Superior temporal gyrus (tissue), 1 donor: ENCODE data around the gene ATP10B.

ENCODE experiments used
- DNase-seq: peaks from one replicate; pipeline ENCODE4 v3.0.0-alpha.2; 2016; ENCODE audit errors: extremely low spot score

ATP10B gene

DNA sequence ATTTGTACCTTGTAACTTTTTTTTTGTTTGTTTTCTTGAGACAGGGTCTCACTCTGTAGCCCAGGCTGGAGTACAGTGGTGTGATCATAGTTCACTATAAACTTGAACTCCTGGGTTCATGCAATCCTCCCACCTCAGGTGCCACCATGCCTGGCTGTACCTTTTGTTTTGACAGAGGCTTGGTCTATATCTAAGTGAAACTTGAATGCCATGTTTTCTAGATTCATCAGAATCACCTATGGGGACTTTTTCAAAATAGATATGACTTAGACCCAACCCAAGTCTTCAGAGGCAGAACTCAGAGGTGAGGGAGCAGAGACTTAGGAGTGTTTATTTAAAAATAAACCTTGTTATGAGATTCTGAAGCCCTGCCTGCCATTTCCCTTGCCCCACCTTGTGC, 301.9 kb downstream of the ATP10B start:
- no peak for DNase-seq

GRCh38 chr5:160548949-160549645, 302.9 kb downstream of the ATP10B start:
- DNase-seq: no peak

GRCh38 chr5:160547872-160548271, 304.1 kb downstream of the ATP10B start:
- DNase-seq: no peak

GRCh38 chr5:160547061-160547460, 304.9 kb downstream of the ATP10B start:
- DNase-seq: no peak

- DNase-seq: no peak
Measured at GRCh38 chr5:160545832-160546231, 306.2 kb downstream of the ATP10B start.

GRCh38 chr5:160543395-160543794, 308.6 kb downstream of the ATP10B start:
- DNase-seq: no peak

DNA sequence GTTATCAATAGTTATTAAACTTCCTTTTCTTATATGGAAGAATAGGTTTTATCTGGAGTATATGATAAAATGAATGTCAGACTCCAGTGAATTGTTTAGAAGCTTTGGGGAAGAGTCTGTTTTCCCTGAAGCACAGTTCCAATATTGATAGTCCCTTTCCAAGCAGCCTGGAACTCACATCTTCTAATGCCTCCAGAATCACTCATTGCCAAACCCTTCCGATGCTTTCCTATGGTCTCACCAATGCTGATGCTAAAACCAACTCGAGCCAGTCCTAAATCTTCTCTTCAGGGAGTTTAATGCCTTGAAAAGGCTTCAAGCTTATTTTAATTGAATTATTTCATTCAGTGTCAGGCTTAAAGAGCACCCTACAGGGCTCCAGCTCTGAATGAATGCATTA, 309.2 kb downstream of the ATP10B start:
- DNase-seq: no peak

DNA sequence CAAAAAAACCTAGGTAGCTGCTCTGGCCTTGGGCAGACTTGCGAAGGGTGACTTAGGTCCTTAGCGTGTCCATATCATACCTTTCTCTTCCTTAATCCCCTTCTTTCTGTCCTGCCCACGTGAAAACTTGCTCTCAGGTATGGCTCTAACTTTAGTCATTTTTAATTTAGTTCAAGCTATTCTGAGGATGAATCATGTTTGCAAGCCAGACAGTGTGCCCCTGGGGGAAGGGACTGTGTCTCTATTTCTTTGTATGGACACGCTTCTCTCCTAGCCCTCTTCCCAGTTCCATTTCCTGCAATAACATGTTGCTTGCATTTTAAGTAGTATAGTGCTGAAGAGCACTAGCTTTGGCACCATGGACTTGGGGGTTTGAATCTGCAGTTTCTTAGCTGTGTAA, 309.7 kb downstream of the ATP10B start:
- no peak for DNase-seq

- DNase-seq: no peak
Measured at GRCh38 chr5:160539431-160539830, 312.6 kb downstream of the ATP10B start.

DNA sequence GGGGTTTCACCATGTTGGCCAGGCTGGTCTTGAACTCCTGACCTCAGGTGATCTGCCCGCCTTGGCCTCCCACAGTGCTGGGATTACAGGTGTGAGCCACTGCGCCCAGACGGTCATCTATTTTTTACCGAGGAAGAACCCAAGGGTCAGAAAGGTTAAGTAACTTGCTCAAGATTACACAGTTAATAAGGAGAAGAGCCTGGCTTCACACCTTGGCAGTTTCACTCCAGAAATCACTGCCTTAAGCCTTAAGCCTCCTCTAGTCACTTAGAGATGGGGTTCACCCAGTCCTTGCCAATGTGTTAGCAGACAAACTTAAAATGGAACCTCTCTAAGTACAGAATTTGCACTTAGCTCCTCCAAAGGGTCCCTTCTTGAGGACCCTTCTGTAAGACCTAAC, 314.1 kb downstream of the ATP10B start:
- no peak for DNase-seq

DNA sequence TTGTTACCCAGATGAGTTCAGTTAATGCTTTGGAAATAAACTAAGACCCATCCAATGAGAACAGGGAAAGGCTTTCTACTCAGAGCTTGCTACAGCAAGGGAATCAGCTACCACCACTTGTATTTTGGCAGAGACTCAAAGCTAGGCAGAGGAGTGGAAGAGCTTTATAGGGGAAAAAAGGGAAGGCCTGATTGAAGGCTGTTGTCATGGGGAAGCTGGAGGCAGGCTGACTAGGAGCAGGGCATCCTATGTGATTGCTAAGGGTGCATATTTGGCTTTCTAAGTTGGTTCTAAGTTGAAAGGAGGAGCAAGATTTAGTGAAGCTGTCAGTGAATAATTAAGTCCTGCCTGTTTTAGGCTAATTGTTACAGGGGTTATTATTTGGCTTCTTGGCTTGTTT, 314.9 kb downstream of the ATP10B start:
- no peak for DNase-seq

DNA sequence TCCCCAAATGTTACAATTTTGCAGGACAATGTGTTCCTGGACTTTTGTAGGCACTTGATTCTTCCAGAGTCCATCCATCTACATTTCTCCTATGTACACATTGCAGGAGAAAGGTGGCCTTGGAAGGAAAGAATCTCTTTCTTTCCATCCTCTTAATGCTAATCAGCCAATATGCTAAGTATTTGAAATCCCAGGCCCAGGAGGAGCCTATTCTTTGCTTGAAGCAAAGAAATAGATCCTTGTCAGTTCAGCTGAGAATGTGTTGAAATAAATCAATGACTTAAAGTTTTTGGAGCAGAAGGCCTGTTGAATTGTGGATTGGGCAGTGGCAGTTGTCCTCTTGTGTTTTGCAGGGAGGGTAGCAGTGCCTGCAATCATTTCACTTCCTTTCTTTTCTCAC, 317.1 kb downstream of the ATP10B start:
- no peak for DNase-seq

- no peak for DNase-seq
Measured at GRCh38 chr5:160534125-160534524, 317.9 kb downstream of the ATP10B start.

DNA sequence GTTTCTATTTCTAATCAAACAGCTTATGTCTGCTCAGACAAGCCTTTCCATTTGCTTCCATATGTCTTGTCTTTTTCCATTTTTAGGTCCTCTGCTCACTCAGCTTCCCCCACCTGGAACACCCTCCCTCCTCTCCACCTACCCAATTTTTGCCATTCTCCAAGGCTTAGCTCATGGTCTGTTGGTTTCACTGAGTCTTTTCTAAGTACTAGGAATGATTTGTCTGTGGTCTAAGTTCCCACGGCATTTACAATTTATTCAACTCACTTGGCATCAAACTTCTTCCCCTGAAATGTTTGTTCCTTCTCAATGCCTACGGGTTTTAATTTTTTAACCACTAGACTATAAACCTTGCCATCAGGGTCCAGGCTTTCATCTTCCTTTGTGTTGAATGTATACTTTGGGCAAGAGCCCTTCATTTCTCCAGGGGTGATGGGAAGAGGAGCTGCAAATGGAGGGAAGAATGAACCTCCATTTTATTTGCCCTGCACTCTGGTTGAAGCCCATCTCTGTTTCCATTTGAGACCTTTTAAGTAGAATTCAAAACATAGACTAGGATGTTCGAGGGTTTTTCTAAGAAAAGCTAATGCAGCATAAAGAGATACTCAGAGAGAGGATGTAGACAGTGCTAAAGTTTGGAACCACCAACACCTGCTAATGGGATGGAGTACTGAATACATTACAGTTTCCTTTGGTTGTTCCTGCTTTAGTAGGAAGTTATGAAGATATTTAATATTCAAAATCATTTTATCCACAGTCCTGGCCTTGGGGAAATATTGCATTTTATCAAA, 326.3 kb downstream of the ATP10B start:
- DNase-seq: peak; percentile 29

GRCh38 chr5:160524827-160525226, 327.2 kb downstream of the ATP10B start:
- DNase-seq: no peak

DNA sequence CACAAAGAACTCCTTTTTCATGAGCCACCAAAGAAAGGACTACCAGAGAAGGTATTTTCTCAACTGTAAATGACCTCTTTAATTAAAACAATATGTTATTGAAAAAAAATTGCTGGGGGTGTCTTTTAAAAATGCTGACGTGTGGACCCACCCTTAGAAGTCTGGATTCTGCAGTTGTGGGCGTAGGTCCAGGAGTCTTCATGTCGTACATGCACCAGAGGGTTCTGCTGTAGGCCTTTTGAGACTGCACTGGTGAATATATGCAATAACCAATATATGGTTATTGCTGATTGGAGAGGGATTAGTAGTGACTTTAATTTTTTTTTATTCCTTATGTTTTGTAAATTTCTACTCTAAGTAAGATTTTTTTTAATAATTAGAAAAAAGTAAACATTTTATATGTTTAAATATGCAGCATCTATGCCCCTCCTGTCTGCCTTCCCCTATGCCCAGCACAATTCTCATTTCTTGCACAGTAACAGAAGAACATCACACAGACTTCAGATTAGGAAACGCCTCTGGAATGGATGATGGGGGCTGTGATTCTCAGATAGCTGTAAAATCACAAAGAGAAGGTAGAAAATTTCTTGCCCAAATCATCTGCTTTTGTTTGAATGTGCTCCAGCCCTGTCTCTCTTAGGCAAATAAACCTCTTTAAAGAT, 328.4 kb downstream of the ATP10B start:
- no peak for DNase-seq

- DNase-seq: no peak
Measured at GRCh38 chr5:160521392-160521663, 330.7 kb downstream of the ATP10B start.

- DNase-seq: no peak
Measured at GRCh38 chr5:160520609-160521391, 331.2 kb downstream of the ATP10B start.

GRCh38 chr5:160516696-160517530, 335.1 kb downstream of the ATP10B start:
- no peak for DNase-seq

DNA sequence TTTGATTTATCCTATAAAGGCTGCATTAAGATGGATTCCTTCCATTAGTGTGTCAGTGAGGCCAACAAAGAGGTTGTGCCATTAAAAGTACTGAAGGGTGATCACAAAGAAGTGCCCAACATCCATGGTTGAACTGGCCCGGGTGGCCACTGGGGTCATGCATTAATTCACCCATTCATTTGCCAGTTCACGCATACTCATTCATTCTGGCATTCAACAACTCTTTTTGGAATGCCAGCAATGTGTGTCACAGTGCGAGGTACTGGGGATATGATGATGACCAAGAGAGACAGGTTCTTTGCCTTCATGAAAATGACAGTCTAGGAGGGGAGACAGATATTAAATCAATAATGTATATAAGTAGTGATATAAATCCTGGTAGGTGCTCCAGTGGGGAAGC, 337.1 kb downstream of the ATP10B start:
- DNase-seq: no peak

DNA sequence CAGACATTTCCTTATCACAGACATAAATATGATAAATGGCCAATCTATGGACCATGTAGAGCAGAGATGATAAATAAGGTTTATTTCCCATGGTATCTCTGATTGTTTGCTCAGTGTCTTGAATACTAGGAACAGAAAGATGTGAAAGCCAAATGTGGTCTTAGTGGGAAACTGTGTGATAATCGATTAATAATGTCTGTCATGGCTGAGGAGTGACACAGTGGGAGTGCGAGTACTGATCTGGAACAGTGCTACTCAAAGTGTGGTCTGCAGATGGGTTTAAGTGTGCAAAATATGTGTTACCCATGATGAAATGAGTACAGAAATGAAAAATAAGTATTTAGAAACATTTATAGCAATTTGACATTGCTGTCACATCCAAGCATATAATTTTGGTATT, 337.8 kb downstream of the ATP10B start:
- no peak for DNase-seq
